NCI-H1105 treated with DMSO at 0.1 percent for 48 hours (cell line): ENCODE results near the gene RCL1.
A peak's percentile ranks its signal among the peaks of the same experiment; 100 is the strongest.
"Not testable (repeated sequence)": the region's sequence is repeated elsewhere in the genome, so short reads cannot be mapped to it uniquely, and the experiment has no call there.

Experiments
- DNase-seq: peaks from one replicate; lab custom pipeline; 2025; lab: John Stamatoyannopoulos, UW

RCL1 gene

DNA sequence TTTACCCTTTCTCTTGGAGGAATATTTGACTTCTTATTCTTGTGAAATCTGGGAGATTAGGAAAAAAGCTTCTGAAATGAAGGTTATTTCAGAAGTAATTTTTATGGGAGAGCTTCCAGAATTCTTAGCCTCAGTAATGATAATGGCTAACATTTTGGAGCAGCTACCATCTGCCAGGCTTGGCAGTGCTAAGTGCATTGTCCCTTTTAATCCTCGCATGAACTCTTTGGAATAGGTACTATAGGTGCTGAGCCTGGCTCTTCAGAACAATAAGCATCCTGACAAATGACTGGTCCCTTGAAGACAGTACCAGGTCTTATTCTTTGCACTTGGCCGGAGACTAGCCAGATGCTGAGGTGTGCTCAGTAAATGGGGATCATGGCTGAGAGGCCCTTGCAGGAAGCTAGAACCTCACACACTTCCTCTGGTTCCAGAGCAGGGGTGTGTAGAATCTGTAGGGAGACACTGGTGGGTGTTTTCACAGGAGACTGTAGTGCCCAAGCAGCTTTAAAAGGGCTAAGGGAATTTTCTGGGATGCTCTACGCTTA is 90.7 kb downstream of the RCL1 start:
- DNase-seq = no peak

DNA sequence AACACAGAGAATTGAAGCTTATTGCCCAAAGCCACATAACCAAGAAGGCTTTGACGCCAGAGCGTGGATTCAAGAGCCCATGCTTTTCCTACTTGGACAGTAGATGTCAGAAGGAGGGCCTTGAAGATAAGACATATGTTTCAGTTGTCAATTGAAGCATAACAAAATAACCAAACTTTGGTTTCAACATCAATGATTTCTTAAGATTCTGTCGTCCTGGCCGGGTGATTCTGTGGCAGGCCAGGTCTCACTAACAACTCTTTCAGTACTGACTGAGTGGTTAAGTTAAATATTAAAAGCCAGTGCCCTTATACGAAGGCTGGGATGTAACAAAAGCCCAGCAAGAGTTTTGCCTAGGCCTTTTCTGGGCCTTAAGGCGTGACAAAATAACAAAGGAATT is 94.0 kb downstream of the RCL1 start:
- DNase-seq = no peak

DNA sequence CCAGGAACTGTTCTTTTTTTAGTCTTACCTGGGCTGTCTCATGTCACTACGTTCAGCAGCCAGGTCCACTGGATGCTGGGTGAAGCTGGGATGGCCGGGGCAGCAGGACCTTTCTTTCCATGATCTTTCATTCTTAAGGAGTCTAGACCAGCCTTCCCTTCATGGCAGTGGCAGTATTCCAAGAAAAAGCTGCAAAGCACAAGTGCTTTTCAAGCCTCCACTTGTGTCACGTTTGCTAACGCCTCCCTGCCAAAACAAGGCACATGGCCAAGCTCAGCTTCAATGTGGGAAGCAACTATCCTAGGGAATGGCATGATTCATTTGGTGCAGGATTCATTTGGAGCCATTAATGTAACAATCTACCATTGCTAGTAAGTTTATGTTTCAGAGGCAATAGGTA is 94.8 kb downstream of the RCL1 start:
- DNase-seq = peak; percentile 82

DNA sequence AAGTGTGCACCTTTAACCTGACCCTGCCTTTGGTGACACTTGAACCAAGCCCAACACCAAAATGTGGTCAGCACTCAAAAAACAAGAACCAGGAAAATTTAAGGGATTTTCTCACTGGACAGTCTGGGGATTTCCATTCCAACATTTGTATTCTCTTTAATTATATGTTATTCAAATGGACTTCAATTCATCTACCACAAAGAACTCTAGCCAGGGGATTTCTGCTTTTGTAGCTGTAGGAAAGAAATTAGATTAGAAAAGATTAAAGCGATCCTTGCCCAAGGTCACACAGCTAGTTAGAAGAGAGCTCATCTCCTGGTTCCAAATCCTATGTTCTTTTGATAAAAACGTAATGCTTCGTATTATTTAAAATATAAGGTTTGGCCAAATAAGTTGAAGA is 97.5 kb downstream of the RCL1 start:
- DNase-seq = no peak

DNA sequence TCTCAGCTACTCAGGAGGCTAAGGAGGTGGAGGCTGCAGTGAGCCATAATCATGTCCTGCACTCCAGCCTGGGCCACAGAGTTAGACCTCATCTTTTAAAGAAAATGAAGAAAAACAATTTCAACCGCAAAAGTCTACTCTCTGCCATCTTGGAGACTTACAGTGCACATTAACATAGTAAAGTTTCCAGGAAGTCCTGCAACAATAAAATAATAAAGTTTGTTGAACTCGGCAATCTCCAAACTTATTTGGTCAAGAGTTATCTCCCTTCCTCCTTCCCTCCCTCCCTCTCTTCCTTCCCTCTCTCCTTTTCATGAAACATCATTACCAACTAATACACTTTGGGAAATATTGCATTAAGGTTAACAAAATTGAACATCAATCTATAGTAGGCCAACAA is 98.2 kb downstream of the RCL1 start:
- no peak for DNase-seq

DNA sequence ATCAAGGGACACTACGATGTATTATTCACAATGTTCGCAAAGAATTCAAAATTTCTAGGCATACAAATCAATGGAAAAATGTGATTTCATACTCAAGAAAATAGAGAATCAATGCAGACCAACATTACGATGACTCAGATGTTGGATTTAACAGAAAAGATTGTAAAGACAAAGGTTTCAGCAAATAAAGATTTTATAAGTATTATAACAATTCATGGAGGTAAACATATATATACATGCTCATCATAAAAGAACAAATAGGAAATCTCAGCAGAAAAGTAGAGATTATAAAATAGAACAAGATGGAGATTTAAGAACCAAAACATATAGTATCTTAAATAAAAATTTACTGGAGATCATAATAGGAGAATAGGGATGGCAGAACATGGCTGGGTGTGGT is 98.9 kb downstream of the RCL1 start:
- no peak for DNase-seq

DNA sequence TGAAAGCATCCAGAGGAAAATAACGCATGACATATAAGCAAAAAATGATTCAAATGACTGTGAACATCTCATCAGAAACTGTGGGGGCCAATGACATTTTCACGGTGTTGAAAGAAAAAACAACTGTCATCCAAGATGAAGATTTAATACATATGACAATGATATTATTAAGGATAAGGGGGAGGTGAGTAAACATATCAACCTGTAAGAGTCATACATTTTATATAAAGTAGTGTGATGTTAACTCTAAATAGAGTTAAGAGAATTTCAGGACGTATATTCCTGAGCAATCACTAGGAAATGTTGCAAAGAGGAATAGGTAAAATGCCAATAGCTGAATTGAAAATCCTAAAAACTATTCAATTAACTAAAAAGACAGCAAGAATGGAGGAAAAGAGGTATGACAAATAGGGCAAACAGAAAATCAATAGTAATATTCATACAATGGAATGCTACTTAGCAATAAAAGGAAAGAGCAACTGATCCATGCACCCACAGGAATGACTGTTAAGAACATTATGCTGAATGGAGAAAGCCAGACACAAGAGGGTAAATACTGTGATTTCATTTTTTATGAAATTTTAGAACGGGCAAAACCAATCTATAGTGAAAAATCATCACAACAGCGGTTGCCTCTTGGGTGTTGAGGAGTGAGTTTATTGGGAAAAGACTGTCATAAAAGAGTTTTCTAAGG is 99.9 kb downstream of the RCL1 start:
- DNase-seq = no peak

DNA sequence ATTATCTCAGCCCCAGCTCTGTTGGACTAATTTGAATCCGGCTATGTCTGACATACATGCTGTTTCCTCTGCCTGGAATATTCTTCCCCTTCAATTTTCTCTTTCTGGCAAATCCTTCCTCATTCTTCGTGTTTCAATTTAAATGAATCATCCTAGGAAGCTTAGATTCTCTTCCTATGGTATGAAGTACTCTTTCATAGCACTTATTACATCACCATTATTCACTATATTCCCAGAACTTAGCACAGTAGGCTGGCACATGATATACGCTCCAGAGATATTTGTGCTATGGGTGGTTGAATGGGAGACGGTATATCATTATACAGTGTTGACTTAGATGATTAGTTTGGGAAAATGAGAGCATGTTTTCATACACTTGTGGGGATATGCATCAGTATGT is 101.3 kb downstream of the RCL1 start:
- no peak for DNase-seq

DNA sequence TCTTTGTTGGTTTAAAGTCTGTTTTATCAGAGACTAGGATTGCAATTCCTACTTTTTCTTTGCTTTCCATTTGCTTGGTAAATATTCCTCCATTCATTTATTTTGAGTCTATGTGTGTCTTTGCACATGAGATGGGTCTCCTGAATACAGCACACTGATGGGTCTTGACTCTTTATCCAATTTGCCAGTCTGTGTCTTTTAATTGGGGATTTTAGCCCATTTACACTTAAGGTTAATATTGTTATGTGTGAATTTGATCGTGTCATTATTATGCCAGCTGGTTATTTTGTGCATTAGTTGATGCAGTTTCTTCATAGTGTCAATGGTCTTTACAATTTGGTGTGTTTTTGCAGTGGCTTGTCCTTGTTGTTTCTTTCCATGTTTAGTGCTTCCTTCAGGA is 107.1 kb downstream of the RCL1 start:
- not testable (repeated sequence) for DNase-seq

DNA sequence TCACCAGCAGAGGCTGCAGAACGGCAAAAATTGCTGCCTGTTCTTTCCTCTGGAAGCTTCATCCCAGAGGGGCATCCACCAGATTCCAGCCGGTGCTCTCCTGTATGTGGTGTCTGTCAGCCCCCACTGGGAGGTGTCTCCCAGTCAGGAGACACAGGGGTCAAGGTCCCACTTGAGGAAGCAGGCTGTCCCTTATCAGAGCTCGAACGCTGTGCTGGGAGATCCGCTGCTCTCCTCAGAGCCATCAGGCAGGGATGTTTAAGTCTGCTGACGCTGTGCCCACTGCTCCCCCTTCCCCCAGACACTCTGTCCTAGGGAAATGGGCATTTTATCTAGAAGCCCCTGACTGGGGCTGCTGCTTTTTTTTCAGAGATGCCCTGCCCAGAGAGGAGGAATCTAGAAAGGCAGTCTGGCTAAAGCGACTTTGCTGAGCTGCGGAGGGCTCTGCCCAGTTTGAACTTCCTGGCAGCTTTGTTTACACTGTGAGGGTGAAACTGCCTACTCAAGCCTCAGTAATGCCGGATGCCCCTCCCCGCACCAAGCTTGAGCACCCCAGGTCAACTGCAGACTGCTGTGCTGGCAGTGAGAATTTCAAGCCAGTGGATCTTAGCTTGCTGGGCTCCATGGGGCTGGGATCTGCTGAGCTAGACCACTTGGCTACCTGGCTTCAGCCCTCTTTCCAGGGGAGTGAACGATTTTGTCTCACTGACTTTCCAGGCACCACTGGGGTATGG is 108.8 kb downstream of the RCL1 start:
- DNase-seq = not testable (repeated sequence)

DNA sequence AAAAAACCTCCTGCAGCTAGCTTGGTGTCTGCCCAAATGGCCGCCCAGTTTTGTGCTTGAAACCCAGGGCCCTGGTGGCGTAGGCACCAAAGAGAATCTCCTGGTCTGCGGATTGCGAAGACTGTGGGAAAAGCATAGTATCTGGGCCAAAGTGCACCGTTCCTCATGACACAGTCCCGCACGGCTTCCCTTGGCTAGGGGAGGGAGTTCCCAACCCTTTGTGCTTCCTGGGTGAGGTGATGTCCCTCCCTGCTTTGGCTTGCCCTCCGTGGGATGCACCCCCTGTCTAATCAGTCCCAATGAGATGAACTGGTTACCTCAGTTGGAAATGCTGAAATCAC is 109.4 kb downstream of the RCL1 start:
- DNase-seq = no peak

DNA sequence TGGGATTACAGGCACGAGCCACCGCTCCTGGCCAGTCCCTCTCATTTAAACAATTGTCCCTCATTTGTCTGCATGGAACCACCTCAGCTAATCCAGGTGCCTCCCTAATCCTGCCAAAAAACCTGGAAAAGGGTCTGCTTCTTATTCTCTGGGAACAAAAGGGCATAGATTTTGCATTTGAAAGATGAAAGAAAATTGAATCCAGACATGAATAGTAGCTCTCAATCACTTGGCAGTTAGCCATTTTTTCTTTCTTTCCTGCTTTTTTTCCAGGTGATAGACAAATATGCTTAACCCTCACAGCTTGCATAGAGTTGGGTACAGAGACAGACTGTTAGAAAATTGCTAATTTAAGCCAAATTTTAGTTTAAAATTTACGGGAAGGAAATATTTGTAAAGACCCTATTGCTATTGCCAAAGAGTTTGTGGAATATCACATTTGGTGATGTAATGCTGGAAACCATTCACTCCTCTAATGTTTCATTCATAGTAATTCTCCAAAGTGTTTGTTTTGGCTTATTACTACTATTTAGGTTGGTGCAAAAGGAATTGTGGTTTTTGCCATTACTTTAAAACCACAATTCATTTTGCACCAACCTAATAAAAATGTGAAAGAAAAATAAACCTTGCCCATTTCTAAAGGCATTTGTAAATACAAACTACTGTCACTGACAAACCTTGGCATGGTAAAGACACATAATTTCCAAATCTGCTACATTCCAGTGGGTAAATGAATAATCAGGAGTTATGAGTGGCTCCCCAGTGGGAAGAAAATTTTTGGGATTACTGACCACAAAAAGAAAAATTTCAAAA is 111.8 kb downstream of the RCL1 start:
- DNase-seq = peak; percentile 87

DNA sequence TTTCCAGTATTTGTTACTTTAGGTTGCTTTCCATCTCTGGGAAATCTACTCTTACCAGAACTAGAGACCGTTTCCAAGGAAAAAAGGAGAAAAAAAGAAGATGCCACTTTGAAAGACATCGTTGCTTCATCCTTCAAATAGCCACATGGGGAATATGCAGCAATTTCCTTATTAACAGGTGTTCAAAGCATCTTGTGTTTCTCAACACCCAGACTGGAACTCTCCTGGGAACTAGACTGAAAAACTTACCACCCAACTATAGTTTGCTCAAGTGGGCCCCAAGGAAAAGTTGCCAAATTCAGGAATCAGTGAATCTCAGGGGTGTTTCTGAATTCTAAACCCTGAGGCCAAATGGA is 112.4 kb downstream of the RCL1 start:
- no peak for DNase-seq
